Heart left ventricle (tissue), 13 donors: ENCODE results near the gene KLHDC10.

Source experiments
- CTCF ChIP-seq, 12 donors: fragments of 200-600 bp; sonication (generic) in 4 of 12; IDR thresholded peaks; one replicate each; pipeline versions ENCODE4 v1.5.0 to v1.8.0; 2018 to 2022; ENCODE audit warnings: antibody characterized with exemption in 12 of 12, mild to moderate bottlenecking in 5 of 12
- POLR2A ChIP-seq, 2 donors: fragments of 450-650 bp; IDR thresholded peaks; one replicate each; pipeline ENCODE4 v1.6.1; 2017; ENCODE audit warnings: antibody characterized with exemption in 2 of 2, mild to moderate bottlenecking in 2 of 2, moderate library complexity in 2 of 2
- donor health status: ischemic (EF 13 %, LVEDD 7.1; RV severe dilation, severe dysfunction).
- donor health status: DM: no; HTN: yes; CAD: no.
- donor health status: DM: no; HTN: no; CAD: no.
- donor health status: ischemic (EF 25% LVEDD 6.9; RV normal size, moderate dysfunction).
- donor health status: ischemic (EF 25% LVEDD 5.7; RV mildly dilated, moderate dysfunction).
- donor health status: ischemic (EF 35%, LVEDD 5.7; RV mildly dilated, moderate dysfunction).
- donor health status: nonischemic (EF 11% LVEDD 7.7; RV severe dilation, severe dysfunction).
- donor health status: DM: yes; HTN: yes; CAD: no.
- donor health status: PGD.
- donor health status: ischemic (EF 29% LVEDD 5.4; RV normal size, mild dysfunction).
- donor health status: nonischemic (EF 23%, LVEDD 6.1; RV moderate dilation, normal function).

- TF ChIP-seq CTCF (IDR thresholded peaks at IDR 0.05) (no peak), POLR2A (IDR thresholded peaks at IDR 0.05) (no peak)
Measured at GRCh38 chr7:130141161-130141883, 71.0 kb downstream of the KLHDC10 start.
